Measurements from ENCODE around the gene REPS2.

DNA sequence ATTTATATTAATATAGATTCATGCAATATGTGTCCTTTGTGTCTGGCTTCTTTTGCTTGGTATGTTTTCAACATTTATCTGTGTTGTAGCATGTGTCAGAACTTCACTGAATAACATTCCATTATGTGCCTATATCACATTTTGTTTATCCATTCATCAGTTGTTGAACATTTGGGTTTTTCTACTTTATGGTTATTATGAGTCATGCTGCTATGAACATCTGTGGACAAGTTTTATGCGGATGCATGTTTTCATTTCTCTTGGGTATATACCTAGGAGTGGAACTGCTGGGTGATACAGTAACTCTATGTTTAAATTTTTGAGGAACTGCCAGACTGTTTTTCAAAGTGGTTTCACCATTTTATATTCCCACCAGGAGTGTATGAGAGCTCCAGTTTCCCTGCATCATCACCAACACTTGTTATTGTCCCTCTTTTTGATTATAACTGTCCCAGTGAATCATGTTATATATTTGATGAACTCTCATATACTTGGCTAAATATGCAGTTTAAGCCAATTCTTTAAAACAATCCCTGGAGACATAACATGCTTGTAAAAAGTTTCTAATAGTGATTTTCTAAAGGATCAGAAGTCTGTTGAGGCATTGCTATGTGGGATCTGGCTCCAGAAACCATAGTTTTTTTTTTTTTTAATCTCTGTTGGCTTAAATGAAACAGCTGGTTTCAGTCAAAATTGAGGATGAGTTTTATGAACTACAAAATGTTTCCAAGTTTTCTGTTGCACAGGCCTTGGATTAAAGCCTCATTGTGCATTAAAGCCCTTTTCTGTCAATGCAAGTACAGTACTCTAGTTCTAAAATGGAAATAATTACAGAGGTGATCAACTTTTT is 21.6 kb upstream of the REPS2 start:
- TF ChIP-seq, protein P1, sequence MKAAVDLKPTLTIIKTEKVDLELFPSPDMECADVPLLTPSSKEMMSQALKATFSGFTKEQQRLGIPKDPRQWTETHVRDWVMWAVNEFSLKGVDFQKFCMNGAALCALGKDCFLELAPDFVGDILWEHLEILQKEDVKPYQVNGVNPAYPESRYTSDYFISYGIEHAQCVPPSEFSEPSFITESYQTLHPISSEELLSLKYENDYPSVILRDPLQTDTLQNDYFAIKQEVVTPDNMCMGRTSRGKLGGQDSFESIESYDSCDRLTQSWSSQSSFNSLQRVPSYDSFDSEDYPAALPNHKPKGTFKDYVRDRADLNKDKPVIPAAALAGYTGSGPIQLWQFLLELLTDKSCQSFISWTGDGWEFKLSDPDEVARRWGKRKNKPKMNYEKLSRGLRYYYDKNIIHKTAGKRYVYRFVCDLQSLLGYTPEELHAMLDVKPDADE (IDR thresholded peaks at IDR 0.05) = no peak
- TF ChIP-seq, protein P2, sequence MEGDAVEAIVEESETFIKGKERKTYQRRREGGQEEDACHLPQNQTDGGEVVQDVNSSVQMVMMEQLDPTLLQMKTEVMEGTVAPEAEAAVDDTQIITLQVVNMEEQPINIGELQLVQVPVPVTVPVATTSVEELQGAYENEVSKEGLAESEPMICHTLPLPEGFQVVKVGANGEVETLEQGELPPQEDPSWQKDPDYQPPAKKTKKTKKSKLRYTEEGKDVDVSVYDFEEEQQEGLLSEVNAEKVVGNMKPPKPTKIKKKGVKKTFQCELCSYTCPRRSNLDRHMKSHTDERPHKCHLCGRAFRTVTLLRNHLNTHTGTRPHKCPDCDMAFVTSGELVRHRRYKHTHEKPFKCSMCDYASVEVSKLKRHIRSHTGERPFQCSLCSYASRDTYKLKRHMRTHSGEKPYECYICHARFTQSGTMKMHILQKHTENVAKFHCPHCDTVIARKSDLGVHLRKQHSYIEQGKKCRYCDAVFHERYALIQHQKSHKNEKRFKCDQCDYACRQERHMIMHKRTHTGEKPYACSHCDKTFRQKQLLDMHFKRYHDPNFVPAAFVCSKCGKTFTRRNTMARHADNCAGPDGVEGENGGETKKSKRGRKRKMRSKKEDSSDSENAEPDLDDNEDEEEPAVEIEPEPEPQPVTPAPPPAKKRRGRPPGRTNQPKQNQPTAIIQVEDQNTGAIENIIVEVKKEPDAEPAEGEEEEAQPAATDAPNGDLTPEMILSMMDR (conservative IDR thresholded peaks at IDR 0.05; ENCODE audit: low read depth in 2 of 2) = no peak
- TF ChIP-seq EZH2 (IDR thresholded peaks at IDR 0.05; ENCODE audit: low read depth, unreplicated experiment) (no peak), CREB1 (CRISPR knock-in tag; IDR thresholded peaks at IDR 0.05; ENCODE audit: low read depth) (no peak), POLR2AphosphoS5 (IDR thresholded peaks at IDR 0.05; ENCODE audit: low read depth) (no peak), EZH2phosphoT487 (IDR thresholded peaks at IDR 0.05; ENCODE audit: unreplicated experiment) (no peak), NANOG (IDR thresholded peaks at IDR 0.05; ENCODE audit: borderline replicate concordance) (no peak)
- TF ChIP-seq, protein P3, sequence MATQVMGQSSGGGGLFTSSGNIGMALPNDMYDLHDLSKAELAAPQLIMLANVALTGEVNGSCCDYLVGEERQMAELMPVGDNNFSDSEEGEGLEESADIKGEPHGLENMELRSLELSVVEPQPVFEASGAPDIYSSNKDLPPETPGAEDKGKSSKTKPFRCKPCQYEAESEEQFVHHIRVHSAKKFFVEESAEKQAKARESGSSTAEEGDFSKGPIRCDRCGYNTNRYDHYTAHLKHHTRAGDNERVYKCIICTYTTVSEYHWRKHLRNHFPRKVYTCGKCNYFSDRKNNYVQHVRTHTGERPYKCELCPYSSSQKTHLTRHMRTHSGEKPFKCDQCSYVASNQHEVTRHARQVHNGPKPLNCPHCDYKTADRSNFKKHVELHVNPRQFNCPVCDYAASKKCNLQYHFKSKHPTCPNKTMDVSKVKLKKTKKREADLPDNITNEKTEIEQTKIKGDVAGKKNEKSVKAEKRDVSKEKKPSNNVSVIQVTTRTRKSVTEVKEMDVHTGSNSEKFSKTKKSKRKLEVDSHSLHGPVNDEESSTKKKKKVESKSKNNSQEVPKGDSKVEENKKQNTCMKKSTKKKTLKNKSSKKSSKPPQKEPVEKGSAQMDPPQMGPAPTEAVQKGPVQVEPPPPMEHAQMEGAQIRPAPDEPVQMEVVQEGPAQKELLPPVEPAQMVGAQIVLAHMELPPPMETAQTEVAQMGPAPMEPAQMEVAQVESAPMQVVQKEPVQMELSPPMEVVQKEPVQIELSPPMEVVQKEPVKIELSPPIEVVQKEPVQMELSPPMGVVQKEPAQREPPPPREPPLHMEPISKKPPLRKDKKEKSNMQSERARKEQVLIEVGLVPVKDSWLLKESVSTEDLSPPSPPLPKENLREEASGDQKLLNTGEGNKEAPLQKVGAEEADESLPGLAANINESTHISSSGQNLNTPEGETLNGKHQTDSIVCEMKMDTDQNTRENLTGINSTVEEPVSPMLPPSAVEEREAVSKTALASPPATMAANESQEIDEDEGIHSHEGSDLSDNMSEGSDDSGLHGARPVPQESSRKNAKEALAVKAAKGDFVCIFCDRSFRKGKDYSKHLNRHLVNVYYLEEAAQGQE (IDR thresholded peaks at IDR 0.05; ENCODE audit: unreplicated experiment) = no peak

Measured in GM23338 (cell line).